ENCODE measurements around the gene GLS.

Gene GLS

GRCh38 chr2:190970873-190971506 is 90.4 kb downstream of the GLS start:
- TF ChIP-seq FOXA1 (IDR thresholded peaks at IDR 0.05) (no peak), ZNF384 (IDR thresholded peaks at IDR 0.05) (no peak), ELF4 (IDR thresholded peaks at IDR 0.05) (no peak), SP1 (IDR thresholded peaks at IDR 0.05) (no peak), LEF1 (IDR thresholded peaks at IDR 0.05; ENCODE audit: borderline replicate concordance) (no peak), CTBP1 (IDR thresholded peaks at IDR 0.05; ENCODE audit: borderline replicate concordance) (no peak), PKNOX1 (IDR thresholded peaks at IDR 0.05) (no peak), ARNT (IDR thresholded peaks at IDR 0.05) (no peak), TARDBP (IDR thresholded peaks at IDR 0.05) (no peak), HDGF (IDR thresholded peaks at IDR 0.05; ENCODE audit: borderline replicate concordance) (no peak)
- CTCF ChIA-PET = interaction anchor here (0.6 kb wide), 1 partner anchor 21 kb away, joined by 3 read pairs; no protein-coding TSS in a partner anchor
- POLR2A ChIA-PET = no interaction called here
- no peak for DNase-seq (ENCODE audit: extremely low spot score)

GRCh38 chr2:190972213-190972612 is 91.6 kb downstream of the GLS start:
- POLR2A ChIA-PET = no interaction called here
- DNase-seq (ENCODE audit: extremely low spot score) = no peak
- no peak for TF ChIP-seq TARDBP (IDR thresholded peaks at IDR 0.05)
- TF ChIP-seq CTBP1 (IDR thresholded peaks at IDR 0.05; ENCODE audit: borderline replicate concordance) = no peak
- no peak for TF ChIP-seq L3MBTL2 (conservative IDR thresholded peaks at IDR 0.05)
- TF ChIP-seq SUZ12 (IDR thresholded peaks at IDR 0.05) = no peak
- TF ChIP-seq PKNOX1 (IDR thresholded peaks at IDR 0.05) = no peak
- TF ChIP-seq HDGF (IDR thresholded peaks at IDR 0.05; ENCODE audit: borderline replicate concordance) = no peak
- no peak for TF ChIP-seq LEF1 (IDR thresholded peaks at IDR 0.05; ENCODE audit: borderline replicate concordance)
- no peak for TF ChIP-seq SP1 (IDR thresholded peaks at IDR 0.05)
- no peak for TF ChIP-seq FOXK2 (IDR thresholded peaks at IDR 0.05)
- TF ChIP-seq ARNT (IDR thresholded peaks at IDR 0.05) = no peak
- no peak for TF ChIP-seq FOXM1 (IDR thresholded peaks at IDR 0.05; ENCODE audit: borderline replicate concordance)
- no peak for TF ChIP-seq BHLHE40 (IDR thresholded peaks at IDR 0.05; ENCODE audit: borderline replicate concordance)
- no peak for TF ChIP-seq NFRKB (IDR thresholded peaks at IDR 0.05)
- TF ChIP-seq FOXA1 (IDR thresholded peaks at IDR 0.05) = no peak
- TF ChIP-seq ZNF384 (IDR thresholded peaks at IDR 0.05) = no peak
- no peak for TF ChIP-seq ELF4 (IDR thresholded peaks at IDR 0.05)
- CTCF ChIA-PET = no interaction called here

- ChIA-PET CTCF (no interaction called here), POLR2A (no interaction called here)
- DNase-seq (ENCODE audit: extremely low spot score) = no peak
- TF ChIP-seq HDGF (IDR thresholded peaks at IDR 0.05; ENCODE audit: borderline replicate concordance) (no peak), NFRKB (IDR thresholded peaks at IDR 0.05) (no peak), L3MBTL2 (conservative IDR thresholded peaks at IDR 0.05) (no peak), ARNT (IDR thresholded peaks at IDR 0.05) (no peak), LEF1 (IDR thresholded peaks at IDR 0.05; ENCODE audit: borderline replicate concordance) (no peak), SP1 (IDR thresholded peaks at IDR 0.05) (no peak), PKNOX1 (IDR thresholded peaks at IDR 0.05) (no peak)
Measured at GRCh38 chr2:190972846-190973245, 92.2 kb downstream of the GLS start.

GRCh38 chr2:190973262-190973661 is 92.6 kb downstream of the GLS start:
- CTCF ChIA-PET = interaction anchor here (0.6 kb wide), 1 partner anchor 11 kb away, joined by 3 read pairs; no protein-coding TSS in a partner anchor

More at GRCh38 chr2:190973262-190973661, 92.6 kb downstream of the GLS start:
- POLR2A ChIA-PET = no interaction called here
- TF ChIP-seq FOXA1 (IDR thresholded peaks at IDR 0.05) (no peak), HDGF (IDR thresholded peaks at IDR 0.05; ENCODE audit: borderline replicate concordance) (no peak), ELF4 (IDR thresholded peaks at IDR 0.05) (no peak), FOXK2 (IDR thresholded peaks at IDR 0.05) (no peak), BHLHE40 (IDR thresholded peaks at IDR 0.05; ENCODE audit: borderline replicate concordance) (no peak), FOXM1 (IDR thresholded peaks at IDR 0.05; ENCODE audit: borderline replicate concordance) (no peak), TARDBP (IDR thresholded peaks at IDR 0.05) (no peak), LEF1 (IDR thresholded peaks at IDR 0.05; ENCODE audit: borderline replicate concordance) (no peak), CTBP1 (IDR thresholded peaks at IDR 0.05; ENCODE audit: borderline replicate concordance) (no peak), PKNOX1 (IDR thresholded peaks at IDR 0.05) (no peak), NFRKB (IDR thresholded peaks at IDR 0.05) (no peak), L3MBTL2 (conservative IDR thresholded peaks at IDR 0.05) (no peak), SP1 (IDR thresholded peaks at IDR 0.05) (no peak), ARNT (IDR thresholded peaks at IDR 0.05) (no peak), SUZ12 (IDR thresholded peaks at IDR 0.05) (no peak), ZNF384 (IDR thresholded peaks at IDR 0.05) (no peak)
- no peak for DNase-seq (ENCODE audit: extremely low spot score)

All from HEK293T (cell line).